Activated CD8-positive, alpha-beta memory T cell treated with anti-CD3 and anti-CD28 coated beads, Interleukin-2, amount 10 ng/mL, durations not matched to agents 7 days and 5 days (primary cell): ENCODE data around the gene SNTA1. TPM values are rescaled to one million over a fixed set of nuclear protein-coding genes. Genes with fewer than 3 reads are reported as not detected.

Source experiments
- ATAC-seq: fragments of 150-1000 bp; cut with Tn5 transposase; one replicate; pipeline ENCODE4 v1.10.0; 2021; ENCODE audit warnings: moderate library complexity
- CTCF ChIA-PET: fragments of 350-600 bp; sonication (Branson Sonifier 250); formaldehyde crosslinking; loops from one replicate; lab custom pipeline; 2021; ENCODE audit warnings: antibody characterized with exemption; lab: Charles Lee
- DNase-seq: peaks from one replicate; pipeline ENCODE4 v3.0.0-alpha.2; 2020
- H3K27ac Mint-ChIP-seq: one replicate; pipeline ENCODE4 v1.8.0; 2021; ENCODE audit warnings: mild to moderate bottlenecking, mixed read lengths
- H3K27me3 Mint-ChIP-seq: one replicate; pipeline ENCODE4 v1.8.0; 2021; ENCODE audit warnings: mixed read lengths
- H3K36me3 Mint-ChIP-seq: one replicate; pipeline ENCODE4 v1.8.0; 2021; ENCODE audit warnings: mild to moderate bottlenecking, mixed read lengths
- H3K4me1 Mint-ChIP-seq: one replicate; pipeline ENCODE4 v1.8.0; 2021; ENCODE audit warnings: mixed read lengths
- H3K4me3 Mint-ChIP-seq: one replicate; pipeline ENCODE4 v1.8.0; 2021; ENCODE audit warnings: mild to moderate bottlenecking, moderate library complexity, mixed read lengths
- H3K9me3 Mint-ChIP-seq: one replicate; pipeline ENCODE4 v1.8.0; 2022; ENCODE audit warnings: low read depth, mixed read lengths
- total RNA-seq, 2 experiments: library from RNA; stranded (reverse); gene quantifications; one replicate each; pipeline ENCODE4 v1.2.3, GENCODE V29; 2021

Gene SNTA1
- total RNA-seq, 2 experiments from 2014 or later: 3.7 to 5.7 TPM

- no peaks in the 10 kb centered on the region for H3K27me3 Mint-ChIP-seq
- H3K4me3 Mint-ChIP-seq: no peak overlapping the region
- H3K36me3 Mint-ChIP-seq: peaks cover 23% of the 10 kb centered on the region
- H3K27ac Mint-ChIP-seq: no peak overlapping the region
- ATAC-seq: no peak
- H3K9me3 Mint-ChIP-seq: no peaks in the 10 kb centered on the region
- CTCF ChIA-PET: no interaction called here
- H3K4me1 Mint-ChIP-seq: peaks cover 5% of the 10 kb centered on the region
- no peak for DNase-seq
Measured at GRCh38 chr20:33408716-33409654, 34.6 kb downstream of the SNTA1 start.

GRCh38 chr20:33408313-33408712, 35.2 kb downstream of the SNTA1 start:
- no peaks in the 10 kb centered on the region for H3K9me3 Mint-ChIP-seq
- ATAC-seq (no peak), DNase-seq (no peak)
- peaks cover 5% of the 10 kb centered on the region for H3K4me1 Mint-ChIP-seq
- H3K36me3 Mint-ChIP-seq: peaks cover 25% of the 10 kb centered on the region
- CTCF ChIA-PET: no interaction called here
- H3K27ac Mint-ChIP-seq: no peak overlapping the region
- H3K27me3 Mint-ChIP-seq: no peaks in the 10 kb centered on the region
- no peak overlapping the region for H3K4me3 Mint-ChIP-seq

- ATAC-seq (no peak), DNase-seq (no peak)
- CTCF ChIA-PET: no interaction called here
- no peaks in the 10 kb centered on the region for H3K9me3 Mint-ChIP-seq
- H3K27ac Mint-ChIP-seq: no peak overlapping the region
- H3K4me1 Mint-ChIP-seq: peaks cover 5% of the 10 kb centered on the region
- H3K27me3 Mint-ChIP-seq: no peaks in the 10 kb centered on the region
- peaks cover 25% of the 10 kb centered on the region for H3K36me3 Mint-ChIP-seq
- H3K4me3 Mint-ChIP-seq: no peak overlapping the region
Measured at GRCh38 chr20:33407796-33408195, 35.8 kb downstream of the SNTA1 start.

DNA sequence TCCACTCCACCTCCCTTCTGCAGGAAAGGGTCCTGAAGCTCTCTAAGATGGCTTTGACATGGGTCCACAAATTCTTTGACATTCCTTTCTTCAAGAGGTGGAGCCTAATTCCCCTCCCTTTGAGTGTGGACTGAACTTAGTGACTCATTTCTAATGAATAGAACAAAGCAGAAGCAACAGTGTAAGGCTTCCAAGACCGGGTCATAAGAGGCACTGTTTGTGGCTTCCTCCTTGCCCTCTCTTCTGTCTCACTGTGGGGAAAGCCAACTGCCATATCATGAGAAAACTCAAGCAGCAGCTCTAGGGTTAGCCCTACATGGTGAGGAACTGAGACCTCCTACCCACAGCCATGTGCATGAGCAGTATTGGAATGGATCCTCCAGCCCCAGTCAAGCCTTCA, 36.3 kb downstream of the SNTA1 start:
- Mint-ChIP-seq H3K36me3 (peaks cover 25% of the 10 kb centered on the region), H3K27ac (no peak overlapping the region), H3K27me3 (no peaks in the 10 kb centered on the region), H3K4me1 (peaks cover 9% of the 10 kb centered on the region), H3K4me3 (no peak overlapping the region), H3K9me3 (no peaks in the 10 kb centered on the region)
- ATAC-seq (no peak), DNase-seq (no peak)
- CTCF ChIA-PET: no interaction called here

- peaks cover 23% of the 10 kb centered on the region for H3K36me3 Mint-ChIP-seq
- no peaks in the 10 kb centered on the region for H3K27me3 Mint-ChIP-seq
- H3K27ac Mint-ChIP-seq: no peak overlapping the region
- no peak for DNase-seq
- peaks cover 27% of the 10 kb centered on the region for H3K4me1 Mint-ChIP-seq
- ATAC-seq: no peak
- H3K4me3 Mint-ChIP-seq: no peak overlapping the region
- CTCF ChIA-PET: interaction anchor here (0.6 to 0.8 kb wide), 2 partner anchors 13 to 37 kb away, joined by 3 read pairs; no protein-coding TSS in a partner anchor
- H3K9me3 Mint-ChIP-seq: no peaks in the 10 kb centered on the region
Measured at GRCh38 chr20:33404281-33404680, 39.3 kb downstream of the SNTA1 start.

DNA sequence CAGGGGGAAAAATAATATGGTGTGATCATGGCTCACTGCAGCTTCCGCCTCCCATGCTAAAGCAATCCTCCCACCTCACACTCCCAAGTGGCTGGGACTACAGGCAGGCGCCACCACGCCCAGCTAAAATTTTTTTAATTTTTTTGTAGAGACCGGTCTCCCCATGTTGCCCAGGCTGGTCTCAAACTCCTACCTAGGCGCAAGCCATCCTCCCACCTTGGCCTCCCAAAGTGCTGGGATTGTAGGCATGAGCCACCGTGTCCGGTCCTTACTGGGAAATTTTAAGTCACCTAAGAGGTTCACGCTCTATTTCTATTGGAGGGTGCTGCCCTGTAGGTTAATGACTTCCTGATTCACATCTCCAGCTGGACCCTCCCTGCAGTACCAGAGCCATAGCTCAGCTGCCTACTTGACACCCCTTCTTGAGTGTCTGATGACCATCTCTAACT, 41.6 kb downstream of the SNTA1 start:
- CTCF ChIA-PET: interaction anchor here (0.6 to 1.7 kb wide), 9 partner anchors 10 to 1188 kb away, joined by 3 to 5 read pairs (median 4); partner anchors contain the start of gene CBFA2T2
- Mint-ChIP-seq H3K27me3 (no peaks in the 10 kb centered on the region), H3K4me1 (peaks cover 31% of the 10 kb centered on the region), H3K4me3 (peak overlapping the region; percentile 86), H3K9me3 (no peaks in the 10 kb centered on the region), H3K36me3 (peaks cover 15% of the 10 kb centered on the region), H3K27ac (peak overlapping the region; percentile 87)
- no peak for DNase-seq
- no peak for ATAC-seq

GRCh38 chr20:33401184-33401920, 42.2 kb downstream of the SNTA1 start, which contains the start of gene CDK5RAP1:
Gene CDK5RAP1 (minus strand): TSS chr20:33401519. CDS start chr20:33397064, 4,455 bp downstream.
- CTCF ChIA-PET: interaction anchor here (0.6 to 1.7 kb wide), 10 partner anchors 9 to 1188 kb away, joined by 3 to 5 read pairs (median 4); partner anchors contain the start of gene CBFA2T2
- peak within 1 kb of the TSS; percentile 86 for H3K4me3 Mint-ChIP-seq
- peak; percentile 97 for ATAC-seq
- DNase-seq: peak; percentile 92
- no peaks in the 10 kb centered on the region for H3K9me3 Mint-ChIP-seq
- H3K4me1 Mint-ChIP-seq: peaks cover 31% of the 10 kb centered on the region
- H3K27me3 Mint-ChIP-seq: no peaks in the 10 kb centered on the region
- peaks cover 13% of the 10 kb centered on the region for H3K36me3 Mint-ChIP-seq
- H3K27ac Mint-ChIP-seq: peak within 1 kb of the TSS; percentile 87

DNA sequence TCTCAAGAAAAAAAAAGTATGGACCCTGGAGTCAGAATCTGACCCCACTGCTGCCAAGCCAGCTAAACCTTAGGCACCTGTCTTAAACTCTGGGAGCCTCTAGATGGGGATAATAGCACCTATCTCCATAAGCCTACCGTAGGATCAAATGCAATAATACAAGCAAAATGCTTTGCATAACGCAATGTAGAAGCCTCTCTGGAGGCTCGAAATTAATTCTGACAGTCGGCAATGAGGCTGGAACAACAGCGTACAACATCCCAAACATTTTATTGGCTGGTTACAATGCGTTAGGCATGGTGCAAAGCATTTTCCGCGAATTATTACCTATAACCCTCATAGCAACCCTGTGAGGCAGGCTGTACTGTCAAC, 42.8 kb downstream of the SNTA1 start:
- Mint-ChIP-seq H3K27ac (peak overlapping the region; percentile 87), H3K4me3 (peak overlapping the region; percentile 86), H3K4me1 (peaks cover 31% of the 10 kb centered on the region), H3K9me3 (no peaks in the 10 kb centered on the region), H3K36me3 (peaks cover 15% of the 10 kb centered on the region), H3K27me3 (no peaks in the 10 kb centered on the region)
- ATAC-seq (peak; percentile 47), DNase-seq (no peak)
- CTCF ChIA-PET: interaction anchor here (0.9 to 1.7 kb wide), 7 partner anchors 9 to 285 kb away, joined by 3 to 5 read pairs (median 4); partner anchors contain the start of gene SNTA1

DNA sequence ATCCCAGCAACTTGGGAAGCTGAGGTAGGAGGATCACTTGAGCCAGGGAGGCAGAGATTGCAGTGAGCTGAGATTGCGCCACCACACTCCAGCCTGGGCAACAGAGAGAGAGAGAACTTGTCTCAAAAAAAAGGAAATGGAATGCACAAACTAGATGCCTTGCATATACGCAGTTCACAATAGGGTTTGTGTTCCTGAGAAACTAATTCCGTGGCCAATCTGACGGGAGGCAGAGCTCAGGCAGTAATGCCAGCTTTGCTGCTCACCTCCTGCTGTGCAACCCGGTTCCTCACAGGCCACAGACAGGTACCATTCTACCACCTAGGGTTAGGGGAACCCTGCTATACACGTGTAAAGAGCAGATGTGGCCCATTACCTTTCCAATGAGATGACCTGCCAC, 43.6 kb downstream of the SNTA1 start:
- no peak for DNase-seq
- H3K27ac Mint-ChIP-seq: no peak overlapping the region
- H3K4me3 Mint-ChIP-seq: peak overlapping the region; percentile 86
- no peaks in the 10 kb centered on the region for H3K9me3 Mint-ChIP-seq
- no peaks in the 10 kb centered on the region for H3K27me3 Mint-ChIP-seq
- H3K4me1 Mint-ChIP-seq: peaks cover 31% of the 10 kb centered on the region
- CTCF ChIA-PET: interaction anchor here (1.0 to 1.3 kb wide), 4 partner anchors 35 to 268 kb away, joined by 3 to 5 read pairs (median 4); partner anchors contain the start of gene SNTA1
- no peak for ATAC-seq
- H3K36me3 Mint-ChIP-seq: peaks cover 12% of the 10 kb centered on the region

DNA sequence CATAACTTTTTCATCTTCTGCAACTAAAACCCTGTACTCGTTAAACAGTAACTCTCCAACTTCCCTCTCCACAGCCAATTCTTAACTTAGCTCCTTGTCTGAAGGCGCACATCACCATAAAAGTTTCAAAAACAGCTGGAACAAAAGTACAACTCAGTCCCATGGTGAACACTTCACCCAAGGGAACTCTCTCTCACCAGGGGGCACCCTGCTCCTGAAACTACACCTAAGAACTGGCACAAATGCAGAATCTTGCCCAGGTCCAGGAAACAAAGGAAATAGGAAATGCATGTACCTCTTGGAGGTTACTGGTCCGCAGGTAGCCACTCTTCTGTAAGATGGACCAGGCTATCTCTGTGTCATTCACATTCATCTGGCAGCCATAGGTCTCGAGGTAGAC, 48.8 kb downstream of the SNTA1 start:
- Mint-ChIP-seq H3K9me3 (no peaks in the 10 kb centered on the region), H3K4me1 (peaks cover 9% of the 10 kb centered on the region), H3K4me3 (no peak overlapping the region), H3K27ac (no peak overlapping the region), H3K27me3 (no peaks in the 10 kb centered on the region), H3K36me3 (peaks cover 28% of the 10 kb centered on the region)
- ATAC-seq: no peak
- CTCF ChIA-PET: no interaction called here
- DNase-seq: no peak

- no peaks in the 10 kb centered on the region for H3K9me3 Mint-ChIP-seq
- DNase-seq: no peak
- H3K27me3 Mint-ChIP-seq: no peaks in the 10 kb centered on the region
- no peak for ATAC-seq
- H3K27ac Mint-ChIP-seq: no peak overlapping the region
- peaks cover 31% of the 10 kb centered on the region for H3K36me3 Mint-ChIP-seq
- CTCF ChIA-PET: interaction anchor here (0.8 kb wide), 1 partner anchor 65 kb away, joined by 3 read pairs; no protein-coding TSS in a partner anchor
- H3K4me3 Mint-ChIP-seq: no peak overlapping the region
- peaks cover 4% of the 10 kb centered on the region for H3K4me1 Mint-ChIP-seq
Measured at GRCh38 chr20:33393609-33394008, 50.0 kb downstream of the SNTA1 start.

GRCh38 chr20:33391722-33392415, 51.7 kb downstream of the SNTA1 start:
- no peak for ATAC-seq
- Mint-ChIP-seq H3K36me3 (peaks cover 33% of the 10 kb centered on the region), H3K27ac (no peak overlapping the region), H3K4me3 (no peak overlapping the region), H3K9me3 (no peaks in the 10 kb centered on the region), H3K4me1 (no peaks in the 10 kb centered on the region), H3K27me3 (no peaks in the 10 kb centered on the region)
- DNase-seq: no peak
- CTCF ChIA-PET: interaction anchor here (0.9 kb wide), 1 partner anchor 10 kb away, joined by 4 read pairs; the partner anchor contains the start of gene CDK5RAP1
